H1 (cell line): Measurements from ENCODE around the gene RB1. TPM values are rescaled to one million over a fixed set of nuclear protein-coding genes. Genes with fewer than 3 reads are reported as not detected.

Experiments
- CTCF ChIA-PET: fragments of 300-600 bp; sonication (Branson Sonifier 250); formaldehyde crosslinking; loops from one replicate; lab custom pipeline; 2021; ENCODE audit not compliant: partially characterized antibody; lab: Charles Lee
- POLR2A ChIA-PET: fragments of 300-600 bp; sonication (Branson Sonifier 250); formaldehyde crosslinking; loops from one replicate; lab custom pipeline; 2021; ENCODE audit warnings: inconsistent platforms; ENCODE audit not compliant: partially characterized antibody; lab: Charles Lee
- DNase-seq, 2 experiments: peaks; one replicate each; pipeline versions ENCODE4 v3.0.0 to v3.0.0-alpha.2; 2010 to 2022; ENCODE audit warnings: low spot score in 2 of 2, low read depth in 1 of 2, mixed read lengths in 1 of 2
- FAIRE-seq: peaks from 2 replicates; lab custom pipeline; 2011; peaks lifted over from hg19 to GRCh38; lab: Jason Lieb, UNC
- H2AFZ ChIP-seq: 2 replicates; pipeline ENCODE4 v1.8.1; 2012; ENCODE audit warnings: low read length, inconsistent platforms
- H2AK5ac ChIP-seq: 2 replicates; pipeline ENCODE4 v1.6.1; 2013; ENCODE audit warnings: low read depth, low read length
- H2BK120ac ChIP-seq: replicated peaks from 2 replicates; pipeline ENCODE3; 2013; ENCODE audit warnings: low read depth, low read length, inconsistent platforms
- H2BK12ac ChIP-seq: 2 replicates; pipeline ENCODE4 v1.6.1; 2013; ENCODE audit warnings: low read depth, low read length
- H2BK15ac ChIP-seq: 2 replicates; pipeline ENCODE4 v1.6.1; 2013; ENCODE audit warnings: low read length
- H2BK20ac ChIP-seq: 2 replicates; pipeline ENCODE4 v1.6.1; 2013; ENCODE audit warnings: low read length
- H2BK5ac ChIP-seq: 2 replicates; pipeline ENCODE4 v1.6.1; 2013; ENCODE audit warnings: low read depth, low read length
- H3K14ac ChIP-seq: 2 replicates; pipeline ENCODE4 v1.6.1; 2013; ENCODE audit warnings: inconsistent platforms; ENCODE audit not compliant: insufficient read length
- H3K18ac ChIP-seq: 2 replicates; pipeline ENCODE4 v1.6.1; 2013; ENCODE audit warnings: low read length; ENCODE audit errors: extremely low read depth
- H3K23ac ChIP-seq: 2 replicates; pipeline ENCODE4 v1.6.1; 2013; ENCODE audit warnings: inconsistent platforms; ENCODE audit not compliant: insufficient read length
- H3K23me2 ChIP-seq: 2 replicates; pipeline ENCODE4 v1.6.1; 2013; ENCODE audit warnings: low read depth, low read length
- H3K27ac ChIP-seq: 2 replicates; pipeline ENCODE4 v1.6.1; 2011; ENCODE audit warnings: low read depth, low read length, inconsistent platforms
- H3K27me3 ChIP-seq, 4 experiments: replicated peaks in 1 of 4; 1 replicate in 1 of 4; 2 replicates in 3 of 4; pipeline versions ENCODE4 v1.6.1 to v1.8.1; 2011 to 2013; ENCODE audit warnings: low read length in 3 of 4, mild to moderate bottlenecking in 3 of 4, inconsistent platforms in 2 of 4, mixed read lengths in 2 of 4, moderate library complexity in 1 of 4; ENCODE audit not compliant: control insufficient read depth in 3 of 4, insufficient read depth in 3 of 4; ENCODE audit errors: extremely low read depth in 1 of 4
- H3K36me3 ChIP-seq, 4 experiments: 2 replicates each; pipeline versions ENCODE4 v1.6.1 to v1.8.1; 2011 to 2013; ENCODE audit warnings: mild to moderate bottlenecking in 4 of 4, low read length in 3 of 4, moderate library complexity in 2 of 4, control low read depth in 1 of 4, inconsistent platforms in 1 of 4; ENCODE audit not compliant: insufficient read depth in 4 of 4, control insufficient read depth in 2 of 4
- H3K4ac ChIP-seq: replicated peaks from 2 replicates; pipeline ENCODE3; 2013; ENCODE audit warnings: low read length, low read depth, mixed read lengths, inconsistent platforms; ENCODE audit not compliant: insufficient read length
- H3K4me1 ChIP-seq, 4 experiments: replicated peaks in 1 of 4; 1 replicate in 1 of 4; 2 replicates in 3 of 4; pipeline versions ENCODE4 v1.6.1 to v1.8.1; 2011 to 2013; ENCODE audit warnings: low read length in 3 of 4, inconsistent platforms in 2 of 4, mixed read lengths in 1 of 4; ENCODE audit not compliant: insufficient read depth in 4 of 4, control insufficient read depth in 3 of 4
- H3K4me2 ChIP-seq, 2 experiments: 2 replicates each; pipeline versions ENCODE4 v1.6.1 to v1.8.1; 2011 to 2013; ENCODE audit warnings: low read depth in 2 of 2, low read length in 2 of 2, control low read depth in 1 of 2, inconsistent platforms in 1 of 2, mild to moderate bottlenecking in 1 of 2; ENCODE audit not compliant: insufficient read depth in 1 of 2
- H3K4me3 ChIP-seq, 4 experiments: fragments of 200-600, 300-600 bp in 1 of 4; sonication (generic), shearing (Covaris generic), sonication (Bioruptor Twin) in 1 of 4; 2 replicates each; pipeline versions ENCODE4 v1.5.1 to v1.8.1; 2011 to 2016; ENCODE audit warnings: low read length in 4 of 4, low read depth in 3 of 4, control low read depth in 2 of 4, inconsistent platforms in 2 of 4, mild to moderate bottlenecking in 2 of 4, mixed read lengths in 1 of 4, moderate library complexity in 1 of 4; ENCODE audit not compliant: insufficient read depth in 2 of 4; ENCODE audit errors: extremely low read depth in 1 of 4
- H3K56ac ChIP-seq: replicated peaks from 2 replicates; pipeline ENCODE3; 2013; ENCODE audit warnings: low read depth, mild to moderate bottlenecking, mixed read lengths, low read length, inconsistent platforms; ENCODE audit not compliant: insufficient read length
- H3K79me1 ChIP-seq: 2 replicates; pipeline ENCODE4 v1.6.1; 2013; ENCODE audit warnings: low read depth, low read length, control low read depth
- H3K79me2 ChIP-seq, 2 experiments: 2 replicates each; pipeline versions ENCODE4 v1.6.1 to v1.8.1; 2012 to 2013; ENCODE audit warnings: low read length in 2 of 2, mild to moderate bottlenecking in 2 of 2, inconsistent platforms in 1 of 2; ENCODE audit not compliant: insufficient read depth in 2 of 2, control insufficient read depth in 1 of 2
- H3K9ac ChIP-seq, 4 experiments: replicated peaks in 1 of 4; 1 replicate in 1 of 4; 2 replicates in 3 of 4; pipeline versions ENCODE4 v1.6.1 to v1.8.1; 2011 to 2013; ENCODE audit warnings: low read depth in 3 of 4, low read length in 3 of 4, control low read depth in 2 of 4, mild to moderate bottlenecking in 2 of 4, moderate library complexity in 2 of 4, inconsistent platforms in 1 of 4; ENCODE audit errors: extremely low read depth in 1 of 4
- H3K9me3 ChIP-seq, 2 experiments: 2 replicates each; pipeline versions ENCODE4 v1.6.1 to v1.8.1; 2012 to 2013; ENCODE audit warnings: mild to moderate bottlenecking in 2 of 2, moderate library complexity in 2 of 2, control low read depth in 1 of 2, inconsistent platforms in 1 of 2, low read depth in 1 of 2, low read length in 1 of 2, mixed read lengths in 1 of 2; ENCODE audit not compliant: insufficient read depth in 2 of 2
- H4K20me1 ChIP-seq, 2 experiments: replicated peaks in 1 of 2; 2 replicates each; pipeline versions ENCODE3 to v1.8.1; 2011 to 2013; ENCODE audit warnings: inconsistent platforms in 2 of 2, low read length in 2 of 2, mild to moderate bottlenecking in 1 of 2; ENCODE audit not compliant: insufficient read depth in 2 of 2, control insufficient read depth in 1 of 2
- H4K5ac ChIP-seq: 2 replicates; pipeline ENCODE4 v1.6.1; 2013; ENCODE audit warnings: low read length, low read depth, mixed read lengths, inconsistent platforms; ENCODE audit not compliant: insufficient read length
- H4K8ac ChIP-seq: 2 replicates; pipeline ENCODE4 v1.8.0; 2013; ENCODE audit warnings: mild to moderate bottlenecking, moderate library complexity, low read length, inconsistent platforms; ENCODE audit not compliant: insufficient read depth; ENCODE audit errors: extremely low read depth
- H4K91ac ChIP-seq: replicated peaks from 2 replicates; pipeline ENCODE3; 2013; ENCODE audit warnings: low read length, mixed read lengths, inconsistent platforms; ENCODE audit not compliant: insufficient read length
- BACH1 ChIP-seq: IDR thresholded peaks from 2 replicates; pipeline ENCODE4 v1.6.1; 2012; ENCODE audit warnings: low read length, improper control_type of control experiment
- EGR1 ChIP-seq: IDR thresholded peaks from 2 replicates; pipeline ENCODE4 v1.6.1; 2011; ENCODE audit warnings: low read depth, low read length, borderline replicate concordance
- HDAC2 ChIP-seq, 2 experiments: fragments of 300-600 bp in 1 of 2; sonication (generic) in 1 of 2; IDR thresholded peaks; 2 replicates each; pipeline ENCODE4 v1.6.1; 2011 to 2012; ENCODE audit warnings: low read depth in 2 of 2, low read length in 2 of 2, mild to moderate bottlenecking in 2 of 2, moderate library complexity in 2 of 2, borderline replicate concordance in 1 of 2, inconsistent platforms in 1 of 2
- NANOG ChIP-seq: IDR thresholded peaks from 2 replicates; pipeline ENCODE4 v1.6.1; 2011; ENCODE audit warnings: low read length, low read depth, mild to moderate bottlenecking, inconsistent platforms; ENCODE audit not compliant: insufficient read depth, poor library complexity, severe bottlenecking
- SIRT6 ChIP-seq: IDR thresholded peaks from one replicate; pipeline ENCODE4 v1.7.1; 2012; ENCODE audit warnings: low read length, inconsistent platforms
- SIX5 ChIP-seq: IDR thresholded peaks from 2 replicates; pipeline ENCODE4 v1.6.1; 2011; ENCODE audit warnings: mild to moderate bottlenecking, low read depth, low read length
- TBP ChIP-seq: IDR thresholded peaks from 2 replicates; pipeline ENCODE4 v1.6.1; 2011; ENCODE audit warnings: low read depth, low read length, improper control_type of control experiment
- TCF12 ChIP-seq: IDR thresholded peaks from 2 replicates; pipeline ENCODE4 v1.6.1; 2011; ENCODE audit warnings: low read depth, mild to moderate bottlenecking, low read length
- YY1 ChIP-seq: IDR thresholded peaks from 2 replicates; pipeline ENCODE4 v1.6.1; 2011; ENCODE audit warnings: low read depth, mild to moderate bottlenecking, low read length
- WGBS, 2 experiments: shearing (Covaris generic) in 1 of 2; methylation state at CpG; one replicate each; pipeline versions ENCODE4 v1.1.6 to v1.1.7; 2013 to 2015; ENCODE audit warnings: low lambda C conversion rate in 2 of 2, mixed read lengths in 2 of 2, inconsistent platforms in 1 of 2, low coverage in 1 of 2, missing lambda C conversion rate in 1 of 2; ENCODE audit not compliant: insufficient replicate concordance in 2 of 2, insufficient coverage in 1 of 2, insufficient read length in 1 of 2; ENCODE audit errors: extremely low coverage in 1 of 2, missing lambda C conversion rate in 1 of 2; 5-methylcytosine and 5-hydroxymethylcytosine counted together
- polyA plus RNA-seq, 7 experiments: library from polyadenylated mRNA; depleted of rRNA in 3 of 7; stranded (reverse) in 5 of 7; unstranded in 2 of 7; fragments of >200 nt in 5 of 7; fragments of 200-250 nt in 2 of 7; gene quantifications; 1 replicate in 5 of 7; 2 replicates in 1 of 7; 4 replicates in 1 of 7; pipeline versions ENCODE4 v1.2.1 to v1.2.3, GENCODE V29; 2011 to 2013; ENCODE audit warnings: missing spikeins in 2 of 7, mixed read lengths in 2 of 7
- total RNA-seq: library from RNA; stranded (reverse); fragmentation: NEBNext Ultra II Directional; extraction: Animal tissue kit (Norgen Biotek cat#: 25700); gene quantifications from 2 replicates; pipeline ENCODE4 v1.2.1, GENCODE V29; 2021

The RB1 gene
- total and polyA plus RNA-seq, 2 of the 8 experiments (the other 6 are each of a cell fraction or from before 2014, with no cell fraction given) = 4.1 to 17.5 TPM

GRCh38 chr13:48275507-48275906 lies 28.0 kb upstream of the RB1 start:
- TF ChIP-seq TBP (no peak), EGR1 (no peak), HDAC2 (IDR thresholded peaks at IDR 0.05; ENCODE audit: borderline replicate concordance in 1 of 2, low read depth in 2 of 2, low read length in 2 of 2) (no peak), TCF12 (no peak), YY1 (no peak), SIX5 (no peak), BACH1 (no peak), SIRT6 (no peak), NANOG (no peak)
- H3K27me3 ChIP-seq = peaks cover 0 to 1% (median 0%) of the 10 kb centered on the region in 4 experiments; a peak in 1 of 7 replicates
- H3K23ac ChIP-seq = no peak overlapping the region
- no peak overlapping the region for H2BK15ac ChIP-seq
- H3K36me3 ChIP-seq = no peaks in the 10 kb centered on the region
- no peak for FAIRE-seq
- no peak overlapping the region for H3K56ac ChIP-seq
- no peaks in the 10 kb centered on the region for H3K9me3 ChIP-seq
- H3K18ac ChIP-seq = no peak overlapping the region
- ChIA-PET CTCF (no interaction called here), POLR2A (no interaction called here)
- WGBS, 2 experiments = 90% methylated on average over 4 of the region's 4 CpGs; no CpG with 5 or more reads in 1 of the 2 experiments
- DNase-seq = no peak
- H3K4me2 ChIP-seq = no peak overlapping the region
- H2AK5ac ChIP-seq = no peak overlapping the region
- H2BK20ac ChIP-seq = no peak overlapping the region
- no peak overlapping the region for H3K4me3 ChIP-seq
- peak overlapping the region; percentile 81; the same call in 1 of the 2 replicates for H2AFZ ChIP-seq
- H3K4ac ChIP-seq = no peak overlapping the region
- no peak overlapping the region for H3K9ac ChIP-seq
- no peak overlapping the region for H3K14ac ChIP-seq
- no peak overlapping the region for H4K91ac ChIP-seq
- no peaks in the 10 kb centered on the region for H3K4me1 ChIP-seq
- no peaks in the 10 kb centered on the region for H3K79me1 ChIP-seq
- no peaks in the 10 kb centered on the region for H4K20me1 ChIP-seq
- no peak overlapping the region for H2BK120ac ChIP-seq
- H3K27ac ChIP-seq = no peak overlapping the region
- H3K23me2 ChIP-seq = no peaks in the 10 kb centered on the region
- no peak overlapping the region for H2BK5ac ChIP-seq
- no peak overlapping the region for H2BK12ac ChIP-seq
- no peaks in the 10 kb centered on the region for H3K79me2 ChIP-seq
- no peak overlapping the region for H4K8ac ChIP-seq
- H4K5ac ChIP-seq = no peak overlapping the region
